AG10803 (cell line): ENCODE results near the gene TWF2.

Experiments used
- DNase-seq: peaks from one replicate; pipeline ENCODE4 v3.0.0; 2010; ENCODE audit warnings: low read depth
- H3K4me3 ChIP-seq: 2 replicates; pipeline ENCODE4 v1.5.1; 2011; ENCODE audit warnings: mild to moderate bottlenecking, low read length, control low read depth
- TF ChIP-seq, protein P1 (sequence below): conservative IDR thresholded peaks from 2 replicates; pipeline ENCODE4 v1.5.1; 2011; ENCODE audit warnings: mild to moderate bottlenecking, low read length, control low read depth, inconsistent platforms

Gene TWF2

DNA sequence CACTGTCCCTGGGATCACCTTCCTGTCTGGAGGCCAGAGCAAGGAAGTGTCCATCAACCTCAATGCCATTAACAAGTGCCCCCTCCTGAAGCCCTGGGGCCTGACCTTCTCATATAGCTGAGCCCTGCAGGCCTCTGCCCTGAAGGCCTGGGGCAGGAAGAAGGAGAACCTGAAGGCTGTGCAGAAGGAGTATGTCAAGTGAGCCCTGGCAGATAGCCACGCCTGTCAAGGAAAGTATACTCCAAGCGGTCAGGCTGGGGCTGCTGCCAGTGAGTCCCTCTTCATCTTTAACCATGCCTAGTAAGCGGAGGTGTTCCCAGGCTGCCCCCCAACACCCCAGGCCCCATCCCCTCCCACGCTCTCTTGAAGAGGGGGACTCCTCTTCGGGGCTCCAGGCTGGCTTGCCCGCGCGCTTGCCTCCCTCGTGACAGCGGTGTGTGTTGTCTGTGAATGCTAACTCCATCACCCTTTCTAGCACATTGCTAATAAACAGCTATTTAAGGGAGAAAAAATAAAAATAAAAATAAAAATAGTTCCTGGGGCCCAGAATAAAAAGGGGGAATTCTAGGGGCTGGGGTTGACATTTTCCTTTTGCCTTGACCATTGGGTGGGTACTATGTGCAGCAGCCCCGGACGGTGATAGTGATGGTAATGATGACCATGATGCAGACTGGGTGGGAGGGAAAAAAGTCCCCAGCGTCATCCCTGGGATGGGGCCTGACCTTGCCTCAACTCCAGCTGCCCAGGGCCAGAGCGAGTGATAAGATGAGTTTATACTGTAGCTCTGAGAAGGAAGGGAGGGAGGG is 44.3 kb downstream of the TWF2 start:
- no peak for DNase-seq
- TF ChIP-seq, protein P1, sequence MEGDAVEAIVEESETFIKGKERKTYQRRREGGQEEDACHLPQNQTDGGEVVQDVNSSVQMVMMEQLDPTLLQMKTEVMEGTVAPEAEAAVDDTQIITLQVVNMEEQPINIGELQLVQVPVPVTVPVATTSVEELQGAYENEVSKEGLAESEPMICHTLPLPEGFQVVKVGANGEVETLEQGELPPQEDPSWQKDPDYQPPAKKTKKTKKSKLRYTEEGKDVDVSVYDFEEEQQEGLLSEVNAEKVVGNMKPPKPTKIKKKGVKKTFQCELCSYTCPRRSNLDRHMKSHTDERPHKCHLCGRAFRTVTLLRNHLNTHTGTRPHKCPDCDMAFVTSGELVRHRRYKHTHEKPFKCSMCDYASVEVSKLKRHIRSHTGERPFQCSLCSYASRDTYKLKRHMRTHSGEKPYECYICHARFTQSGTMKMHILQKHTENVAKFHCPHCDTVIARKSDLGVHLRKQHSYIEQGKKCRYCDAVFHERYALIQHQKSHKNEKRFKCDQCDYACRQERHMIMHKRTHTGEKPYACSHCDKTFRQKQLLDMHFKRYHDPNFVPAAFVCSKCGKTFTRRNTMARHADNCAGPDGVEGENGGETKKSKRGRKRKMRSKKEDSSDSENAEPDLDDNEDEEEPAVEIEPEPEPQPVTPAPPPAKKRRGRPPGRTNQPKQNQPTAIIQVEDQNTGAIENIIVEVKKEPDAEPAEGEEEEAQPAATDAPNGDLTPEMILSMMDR = no peak

DNA sequence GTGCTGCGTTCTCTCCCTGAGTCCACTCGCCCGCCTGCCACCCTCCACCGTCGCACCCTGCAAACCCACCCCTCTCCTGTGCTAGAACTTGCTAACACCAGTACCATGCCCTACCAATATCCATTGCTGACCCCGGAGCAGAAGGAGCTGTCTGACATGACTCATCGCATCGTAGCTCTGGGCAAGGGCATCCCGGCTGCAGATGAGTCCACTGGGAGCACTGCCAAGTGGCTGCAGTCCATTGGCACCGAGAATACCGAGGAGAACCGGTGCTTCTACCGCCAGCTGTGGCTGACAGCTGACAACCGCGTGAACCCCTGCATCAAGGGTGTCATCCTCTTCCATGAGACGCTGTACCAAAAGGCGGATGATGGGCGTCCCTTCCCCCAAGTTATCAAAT is 45.9 kb downstream of the TWF2 start:
- peak; percentile 70 for DNase-seq
- TF ChIP-seq, protein P1 = no peak
- no peak overlapping the region for H3K4me3 ChIP-seq

More for the DNA sequence above, 44.3 kb downstream of the TWF2 start:
- H3K4me3 ChIP-seq = no peak overlapping the region

DNA sequence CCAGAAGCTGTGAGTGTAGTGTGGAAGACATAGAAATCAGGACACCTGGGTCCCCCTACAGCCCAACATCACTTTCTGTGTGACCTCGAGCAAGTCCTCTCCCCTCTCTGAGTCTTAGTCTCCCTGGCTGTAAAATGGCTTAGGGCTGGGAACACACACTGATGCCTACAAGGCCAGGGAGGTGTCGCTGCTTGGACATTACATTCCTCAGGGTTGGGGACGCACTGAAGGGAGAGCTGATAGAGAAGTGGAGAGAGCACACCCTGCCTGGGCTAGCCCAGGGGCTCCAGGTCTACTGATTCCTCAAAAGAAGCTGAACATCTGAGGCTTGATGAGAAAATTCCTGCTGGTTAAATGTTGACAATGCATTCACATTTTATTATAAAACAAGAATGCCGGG is 47.3 kb downstream of the TWF2 start:
- no peak overlapping the region for H3K4me3 ChIP-seq
- no peak for DNase-seq
- TF ChIP-seq, protein P1 = no peak

DNA sequence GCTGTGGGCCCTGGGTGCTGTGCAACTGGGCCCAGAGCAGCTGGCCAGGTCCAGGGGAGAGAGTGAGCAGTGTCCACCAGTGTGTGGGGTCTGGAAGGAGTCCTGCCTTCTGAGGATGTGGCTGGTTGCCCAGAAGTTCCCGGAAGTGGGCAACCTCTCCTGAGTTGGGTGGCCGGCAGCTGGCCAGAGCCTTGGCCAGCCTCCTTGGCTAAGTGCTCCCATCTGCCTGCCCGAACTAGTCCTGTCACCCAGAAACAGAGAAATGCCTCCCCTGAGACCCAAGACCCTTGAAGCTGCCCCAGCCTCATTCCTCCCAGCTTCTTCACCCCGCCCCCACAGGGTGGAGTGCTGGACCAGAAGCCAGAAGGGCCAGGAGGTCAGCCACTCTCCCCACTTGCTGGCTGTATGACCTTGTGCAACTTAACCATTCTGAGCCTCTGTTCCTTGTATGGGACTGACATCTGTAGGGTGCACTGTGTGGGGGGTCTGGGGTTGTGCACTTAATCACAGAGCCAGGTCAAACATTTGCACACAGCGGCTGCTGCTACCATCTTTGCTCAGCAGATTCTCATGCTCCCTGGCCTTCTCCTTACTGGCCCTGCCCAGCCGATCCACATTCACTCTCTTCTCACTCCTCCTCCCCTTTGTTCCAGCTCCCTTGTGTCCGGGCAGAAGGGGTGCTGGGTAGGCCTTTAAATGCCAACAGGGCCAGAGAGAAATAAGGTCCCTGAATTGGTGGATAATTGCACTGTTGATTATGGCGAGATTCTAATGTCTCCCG is 48.5 kb downstream of the TWF2 start:
- TF ChIP-seq, protein P1 = no peak
- DNase-seq = peak; percentile 88

DNA sequence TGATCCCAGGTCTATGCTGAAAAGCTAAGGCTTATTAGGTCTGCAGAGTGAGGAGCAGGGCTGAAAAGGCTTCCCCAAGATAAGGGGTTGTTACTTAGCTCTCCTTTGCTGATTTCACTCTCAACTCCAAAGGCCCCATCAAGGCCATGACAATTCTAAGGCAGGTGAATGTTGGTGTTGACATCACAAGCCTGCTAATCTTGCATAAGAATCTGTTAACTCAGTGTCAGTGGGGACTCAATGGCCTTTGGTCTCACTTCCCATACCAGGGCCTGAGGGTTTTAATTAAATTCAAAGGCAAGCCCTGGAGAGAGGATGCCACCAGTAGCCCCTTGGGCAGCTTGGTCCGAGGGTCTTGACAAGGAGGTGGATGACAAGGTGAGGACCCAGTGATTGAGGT is 50.4 kb downstream of the TWF2 start:
- DNase-seq = no peak
- no peak overlapping the region for H3K4me3 ChIP-seq
- TF ChIP-seq, protein P1 = no peak

More for the DNA sequence above, 48.5 kb downstream of the TWF2 start:
- H3K4me3 ChIP-seq = no peak overlapping the region

DNA sequence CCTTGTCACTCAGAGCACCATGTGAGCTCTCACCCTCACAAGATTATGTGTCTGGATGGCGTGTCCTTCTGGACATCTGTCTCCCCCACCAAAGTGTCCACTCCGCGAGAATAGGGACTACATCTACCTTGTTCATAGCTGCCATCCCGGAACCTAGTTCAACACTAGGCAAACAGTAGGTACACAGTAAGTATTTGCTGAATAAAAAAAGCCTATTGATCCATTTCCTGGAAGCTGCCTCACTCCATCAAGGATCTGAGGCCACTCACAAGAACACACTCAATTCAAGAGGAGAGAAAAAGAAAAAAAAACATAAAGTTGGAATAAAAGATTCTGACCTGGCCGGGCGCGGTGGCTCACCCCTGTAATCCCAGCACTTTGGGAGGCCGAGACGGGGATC is 52.2 kb downstream of the TWF2 start:
- no peak for DNase-seq
- TF ChIP-seq, protein P1 = no peak
- H3K4me3 ChIP-seq = no peak overlapping the region
